LoVo (cell line): ENCODE data around the gene H1-8.
"Not testable (repeated sequence)": the region's sequence is repeated elsewhere in the genome, so short reads cannot be mapped to it uniquely, and the experiment has no call there.

Source experiments
- DNase-seq: peaks from one replicate; pipeline ENCODE4 v3.0.0-alpha.2; 2016; ENCODE audit warnings: low spot score

Gene H1-8

GRCh38 chr3:129515108-129515820 lies 27.7 kb upstream of the H1-8 start:
- not testable (repeated sequence) for DNase-seq

GRCh38 chr3:129515821-129516432 lies 27.0 kb upstream of the H1-8 start:
- DNase-seq, result not testable (repeated sequence)

- no peak for DNase-seq
These were observed 25.5 kb upstream of the H1-8 start for GRCh38 chr3:129517516-129517915.

GRCh38 chr3:129518038-129518561 lies 24.9 kb upstream of the H1-8 start:
- DNase-seq, result no peak

GRCh38 chr3:129518581-129518980 lies 24.4 kb upstream of the H1-8 start:
- DNase-seq, result no peak

GRCh38 chr3:129519449-129519848 lies 23.5 kb upstream of the H1-8 start:
- DNase-seq, result no peak

- DNase-seq, result no peak
These were observed 22.9 kb upstream of the H1-8 start for GRCh38 chr3:129519896-129520715.

- no peak for DNase-seq
These were observed 22.0 kb upstream of the H1-8 start for GRCh38 chr3:129520960-129521359.

GRCh38 chr3:129521611-129522010 lies 21.4 kb upstream of the H1-8 start:
- no peak for DNase-seq

- no peak for DNase-seq
These were observed 20.0 kb upstream of the H1-8 start for GRCh38 chr3:129522953-129523352.

GRCh38 chr3:129524081-129524480 lies 18.9 kb upstream of the H1-8 start:
- no peak for DNase-seq

- DNase-seq, result no peak
These were observed 17.5 kb upstream of the H1-8 start for GRCh38 chr3:129525341-129525968.

- no peak for DNase-seq
These were observed 16.7 kb upstream of the H1-8 start for GRCh38 chr3:129526121-129526900.

GRCh38 chr3:129527262-129527661 lies 15.7 kb upstream of the H1-8 start:
- DNase-seq, result no peak

GRCh38 chr3:129528589-129529100 lies 14.3 kb upstream of the H1-8 start, which contains the start of gene RHO:
TSS of gene RHO (plus strand) at chr3:129528639. CDS start at chr3:129528734, 95 bp downstream.
- no peak for DNase-seq

- no peak for DNase-seq
These were observed 13.4 kb upstream of the H1-8 start for GRCh38 chr3:129529436-129530210.

GRCh38 chr3:129530251-129530791 lies 12.7 kb upstream of the H1-8 start:
- no peak for DNase-seq

GRCh38 chr3:129530821-129531220 lies 12.2 kb upstream of the H1-8 start:
- no peak for DNase-seq

GRCh38 chr3:129531699-129532098 lies 11.3 kb upstream of the H1-8 start:
- no peak for DNase-seq

GRCh38 chr3:129532261-129532660 lies 10.7 kb upstream of the H1-8 start:
- DNase-seq, result no peak
